GM12873 (cell line): ENCODE data around the gene DGKG.

Experiments used
- TF ChIP-seq, protein P1 (sequence below): IDR thresholded peaks from 2 replicates; pipeline ENCODE4 v1.5.1; 2012; ENCODE audit warnings: low read depth, mild to moderate bottlenecking, moderate library complexity, low read length, control low read depth; ENCODE audit not compliant: insufficient read depth; ENCODE audit errors: missing control alignments

The DGKG gene

DNA sequence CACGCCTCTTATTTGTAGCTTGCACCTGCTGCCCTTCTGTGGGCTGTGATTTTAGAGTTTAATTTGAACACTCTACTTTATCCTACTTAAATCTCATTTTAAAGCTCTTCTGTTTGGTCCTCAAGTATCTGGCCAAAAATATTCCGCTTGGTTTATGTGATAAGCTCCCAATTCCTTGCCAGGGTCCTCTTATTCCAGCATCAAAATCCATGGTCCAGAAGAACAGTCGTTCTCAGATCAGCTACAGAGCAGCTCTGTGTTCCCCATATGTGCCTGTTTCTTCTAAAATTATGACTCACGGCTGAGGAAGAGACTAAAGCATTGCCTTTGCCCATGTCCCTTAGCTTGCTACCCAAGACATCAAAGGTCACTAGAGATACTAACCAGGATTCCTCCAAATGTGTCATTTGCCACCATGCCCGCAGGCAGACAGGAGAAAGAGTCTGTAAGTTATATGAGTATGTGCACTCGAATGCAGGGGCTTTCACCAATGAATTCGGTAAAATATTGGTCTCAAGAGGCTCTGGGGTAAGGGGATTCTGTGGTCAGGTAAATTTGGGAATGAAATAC is 137.9 kb downstream of the DGKG start:
- TF ChIP-seq, protein P1, sequence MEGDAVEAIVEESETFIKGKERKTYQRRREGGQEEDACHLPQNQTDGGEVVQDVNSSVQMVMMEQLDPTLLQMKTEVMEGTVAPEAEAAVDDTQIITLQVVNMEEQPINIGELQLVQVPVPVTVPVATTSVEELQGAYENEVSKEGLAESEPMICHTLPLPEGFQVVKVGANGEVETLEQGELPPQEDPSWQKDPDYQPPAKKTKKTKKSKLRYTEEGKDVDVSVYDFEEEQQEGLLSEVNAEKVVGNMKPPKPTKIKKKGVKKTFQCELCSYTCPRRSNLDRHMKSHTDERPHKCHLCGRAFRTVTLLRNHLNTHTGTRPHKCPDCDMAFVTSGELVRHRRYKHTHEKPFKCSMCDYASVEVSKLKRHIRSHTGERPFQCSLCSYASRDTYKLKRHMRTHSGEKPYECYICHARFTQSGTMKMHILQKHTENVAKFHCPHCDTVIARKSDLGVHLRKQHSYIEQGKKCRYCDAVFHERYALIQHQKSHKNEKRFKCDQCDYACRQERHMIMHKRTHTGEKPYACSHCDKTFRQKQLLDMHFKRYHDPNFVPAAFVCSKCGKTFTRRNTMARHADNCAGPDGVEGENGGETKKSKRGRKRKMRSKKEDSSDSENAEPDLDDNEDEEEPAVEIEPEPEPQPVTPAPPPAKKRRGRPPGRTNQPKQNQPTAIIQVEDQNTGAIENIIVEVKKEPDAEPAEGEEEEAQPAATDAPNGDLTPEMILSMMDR, result no peak

DNA sequence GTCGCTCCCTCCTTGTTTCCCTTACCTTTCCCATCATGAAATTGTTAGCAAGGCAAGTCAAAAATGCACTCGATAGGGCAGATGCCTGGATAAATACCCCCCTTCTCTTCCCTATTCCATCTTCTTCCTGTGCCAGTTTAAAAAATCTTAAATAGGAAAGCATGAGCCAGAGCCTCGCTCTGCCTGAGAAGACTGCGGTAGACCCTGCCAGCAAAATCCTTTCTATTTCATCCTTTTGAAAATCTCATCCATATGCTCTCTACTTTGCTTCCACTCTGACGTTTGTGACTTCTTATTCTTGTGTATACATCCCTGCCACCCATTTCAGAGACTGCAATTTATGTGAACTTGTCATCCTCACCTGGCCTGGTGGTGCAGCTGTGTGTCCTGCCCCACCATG is 138.6 kb downstream of the DGKG start:
- TF ChIP-seq, protein P1, result no peak

DNA sequence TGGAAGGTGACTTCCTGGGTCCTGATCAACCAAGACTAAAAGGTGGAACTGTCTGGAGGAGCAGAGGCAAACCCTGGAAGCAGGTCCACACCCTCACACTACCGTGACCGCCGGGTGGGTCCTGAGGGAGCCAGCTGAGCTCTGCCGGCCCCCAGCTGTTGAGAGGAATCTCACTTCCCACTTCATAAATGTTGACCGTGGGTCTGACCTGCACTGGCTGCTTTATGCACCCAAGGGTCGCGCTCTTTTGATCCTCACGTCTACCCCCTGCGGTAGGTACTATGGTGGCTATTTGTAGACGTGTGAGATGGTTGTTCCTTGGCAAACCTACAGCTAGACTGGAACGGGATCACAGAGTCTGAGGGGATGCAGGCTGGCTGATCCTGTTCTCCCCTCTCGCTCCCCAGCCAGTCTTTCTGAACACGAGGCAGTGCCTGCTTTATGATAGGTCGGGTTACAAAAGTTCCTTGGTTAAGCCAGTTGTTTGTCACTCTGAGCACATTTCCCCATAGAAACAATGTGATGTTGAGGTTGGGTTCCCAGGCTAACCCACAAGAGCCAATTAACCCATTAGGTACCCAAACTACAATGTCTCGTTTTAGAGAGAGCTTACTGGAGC is 140.2 kb downstream of the DGKG start:
- TF ChIP-seq, protein P1, result no peak

DNA sequence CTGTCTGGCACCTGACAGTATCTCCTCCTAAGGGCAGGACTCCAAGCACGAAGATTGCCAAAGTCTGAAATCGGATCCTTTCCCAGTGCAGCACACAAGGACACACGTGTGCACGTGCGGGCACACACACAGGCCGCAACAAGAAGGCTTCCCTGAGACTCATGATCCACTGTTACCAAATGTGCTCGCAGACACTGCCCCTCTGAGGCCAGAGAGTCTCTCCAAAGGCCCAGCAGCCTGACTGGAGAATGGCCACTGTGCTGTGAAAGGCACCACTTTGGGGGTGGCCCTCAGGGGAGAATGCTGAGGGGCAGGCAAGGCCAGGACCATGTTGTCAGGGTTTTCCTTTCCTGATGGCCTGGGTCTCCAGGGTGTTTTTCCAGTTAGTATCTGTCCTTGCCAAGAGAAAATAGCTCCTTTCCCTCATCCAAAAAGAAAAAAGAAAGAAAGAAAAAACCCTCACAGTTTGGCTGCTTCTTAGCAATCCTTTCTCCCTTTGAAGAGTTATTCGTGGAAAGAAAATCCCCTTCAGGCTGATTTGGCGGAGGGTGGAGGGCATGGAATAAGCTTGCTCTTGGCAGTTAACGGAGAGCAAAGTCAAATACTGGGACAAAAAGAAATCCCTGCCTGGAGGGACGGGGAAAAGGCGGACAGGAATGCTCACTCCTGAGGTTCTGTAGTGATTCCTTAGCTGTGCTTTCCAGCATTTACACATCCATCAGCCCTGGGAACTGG is 141.0 kb downstream of the DGKG start:
- TF ChIP-seq, protein P1, result no peak

DNA sequence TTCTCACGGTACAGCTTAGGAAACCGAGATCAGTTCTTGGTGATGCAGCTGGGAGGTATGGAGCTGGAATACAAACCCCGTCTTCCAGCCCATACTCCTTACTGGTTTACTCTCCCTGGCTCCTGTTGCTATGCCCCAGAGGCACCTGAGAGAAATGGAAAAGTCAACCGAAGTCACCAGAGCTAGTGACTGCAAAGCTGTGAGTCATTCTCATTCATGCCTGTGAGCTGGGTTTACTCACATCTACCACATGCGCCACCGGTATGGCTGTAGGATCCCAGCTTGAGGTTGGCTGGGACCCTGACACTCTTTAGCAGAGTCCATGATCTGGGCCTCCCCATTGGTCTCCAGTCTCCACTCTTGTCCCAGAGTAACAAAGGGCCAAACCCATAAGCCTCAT is 141.7 kb downstream of the DGKG start:
- TF ChIP-seq, protein P1, result no peak

DNA sequence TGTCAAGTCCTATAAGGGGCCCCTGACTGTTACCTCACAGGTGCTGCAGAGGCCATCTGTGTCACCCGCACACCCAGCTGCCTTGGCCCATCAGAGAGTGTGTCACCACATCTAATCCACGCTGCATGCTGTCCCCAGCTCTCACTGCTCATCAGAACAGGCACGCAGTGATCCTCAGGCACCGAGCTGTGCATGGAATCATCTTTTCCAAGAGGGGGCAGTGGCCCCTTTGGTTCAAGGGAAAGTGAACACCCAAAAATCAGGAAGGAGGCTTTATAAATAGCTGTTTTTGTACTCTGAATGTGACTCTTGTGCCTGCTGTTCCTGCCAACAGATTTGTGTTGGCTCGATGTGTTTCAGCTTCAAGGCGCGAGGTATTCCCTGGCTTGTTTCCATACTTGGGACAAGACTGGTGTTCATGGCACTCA is 142.8 kb downstream of the DGKG start:
- TF ChIP-seq, protein P1, result no peak

DNA sequence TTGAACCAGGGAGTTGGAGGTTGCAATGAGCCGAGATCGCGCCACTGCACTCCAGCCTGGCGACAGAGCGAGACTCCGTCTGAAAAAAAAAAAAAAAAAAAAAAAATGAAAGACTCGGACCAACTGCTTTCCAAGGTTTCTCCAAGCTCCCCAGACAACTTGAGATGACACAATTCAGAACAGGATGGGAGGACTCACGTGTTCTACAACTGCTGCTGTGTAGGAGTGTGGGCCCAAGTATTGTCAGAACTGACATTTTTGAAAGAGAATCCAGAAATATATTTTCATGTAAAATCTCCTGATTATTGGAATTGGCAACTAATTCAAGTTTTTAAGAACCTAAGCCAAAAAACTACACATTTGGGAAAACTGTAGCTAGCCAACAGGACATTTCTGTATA is 143.6 kb downstream of the DGKG start:
- TF ChIP-seq, protein P1, result no peak
